NT2/D1 (cell line): ENCODE measurements around the gene SDHAF3.

Source experiments
- SUZ12 ChIP-seq: IDR thresholded peaks from 2 replicates; pipeline ENCODE4 v1.6.1; 2011; ENCODE audit not compliant: insufficient read length, insufficient read depth; ENCODE audit errors: extremely low read depth
- YY1 ChIP-seq: IDR thresholded peaks from 2 replicates; pipeline ENCODE4 v1.6.1; 2011; ENCODE audit not compliant: insufficient read length, insufficient read depth

GRCh38 chr7:97166308-97166707 lies 48.8 kb downstream of the SDHAF3 start:
- TF ChIP-seq YY1 (no peak), SUZ12 (no peak)
